SK-N-SH (cell line): ENCODE measurements around the gene CUX1. TPM values are rescaled to one million over a fixed set of nuclear protein-coding genes. Genes with fewer than 3 reads are reported as not detected.
"Not testable (repeated sequence)": the region's sequence is repeated elsewhere in the genome, so short reads cannot be mapped to it uniquely, and the experiment has no call there.

ENCODE experiments used
- CTCF ChIA-PET: fragments of 300-600, 350-600 bp; formaldehyde crosslinking; extraction: SDS; loops from one replicate; lab custom pipeline; 2021; lab: Yijun Ruan, JAX
- POLR2A ChIA-PET: fragments of 350-600 bp; sonication (Branson Sonifier 250); formaldehyde crosslinking; extraction: SDS; loops from one replicate; lab custom pipeline; 2020; ENCODE audit warnings: antibody characterized with exemption, inconsistent platforms; lab: Yijun Ruan, JAX
- DNase-seq: peaks from one replicate; pipeline ENCODE4 v3.0.0; 2012
- H2AFZ ChIP-seq: fragments of 200-600 bp; sonication (generic); 2 replicates; pipeline ENCODE4 v1.8.1; 2016; ENCODE audit warnings: antibody characterized with exemption, mild to moderate bottlenecking, low read depth
- H3F3A ChIP-seq: fragments of 200-600 bp; sonication (generic); replicated peaks from 2 replicates; pipeline ENCODE3; 2016; ENCODE audit warnings: antibody characterized with exemption, mild to moderate bottlenecking; ENCODE audit not compliant: insufficient read depth
- H3K27ac ChIP-seq, 2 experiments: fragments of 200-500 bp in 1 of 2; fragments of 200-600 bp in 1 of 2; sonication (Bioruptor generic) in 1 of 2; sonication (generic), shearing (Covaris generic) in 1 of 2; 2 replicates each; pipeline versions ENCODE4 v1.5.1 to v1.6.1; 2014 to 2016; ENCODE audit warnings: low read depth in 2 of 2, inconsistent platforms in 1 of 2, low read length in 1 of 2, mild to moderate bottlenecking in 1 of 2, mixed read lengths in 1 of 2
- H3K27me3 ChIP-seq: fragments of 200-600 bp; sonication (generic), shearing (Covaris generic); 2 replicates; pipeline ENCODE4 v1.6.1; 2016; ENCODE audit warnings: mixed run types; ENCODE audit not compliant: insufficient read depth
- H3K36me3 ChIP-seq, 2 experiments: fragments of 200-500 bp in 1 of 2; fragments of 200-600 bp in 1 of 2; sonication (Bioruptor generic) in 1 of 2; sonication (generic) in 1 of 2; replicated peaks in 1 of 2; 2 replicates each; pipeline versions ENCODE3 to v1.5.1; 2014 to 2016; ENCODE audit warnings: low read length in 1 of 2, mild to moderate bottlenecking in 1 of 2; ENCODE audit not compliant: insufficient read depth in 2 of 2, control insufficient read depth in 1 of 2
- H3K4me1 ChIP-seq, 2 experiments: fragments of 200-500 bp in 1 of 2; fragments of 200-600 bp in 1 of 2; sonication (Bioruptor generic) in 1 of 2; sonication (generic), shearing (Covaris generic) in 1 of 2; 2 replicates each; pipeline versions ENCODE4 v1.5.1 to v1.6.1; 2014 to 2016; ENCODE audit warnings: low read depth in 1 of 2, low read length in 1 of 2, mixed run types in 1 of 2; ENCODE audit not compliant: insufficient read depth in 2 of 2, control insufficient read depth in 1 of 2
- H3K4me2 ChIP-seq: fragments of 200-600 bp; sonication (generic), shearing (Covaris generic); 2 replicates; pipeline ENCODE4 v1.6.1; 2017; ENCODE audit warnings: mixed run types
- H3K4me3 ChIP-seq, 2 experiments: fragments of 200-500 bp in 1 of 2; fragments of 200-600 bp in 1 of 2; sonication (Bioruptor generic) in 1 of 2; sonication (generic), shearing (Covaris generic) in 1 of 2; 2 replicates each; pipeline versions ENCODE4 v1.5.1 to v1.8.1; 2014 to 2016; ENCODE audit warnings: low read depth in 2 of 2, inconsistent platforms in 1 of 2, low read length in 1 of 2, mild to moderate bottlenecking in 1 of 2, mixed read lengths in 1 of 2, moderate library complexity in 1 of 2
- H3K79me2 ChIP-seq: fragments of 200-600 bp; sonication (generic); 2 replicates; pipeline ENCODE4 v1.8.1; 2017; ENCODE audit warnings: mild to moderate bottlenecking; ENCODE audit not compliant: insufficient read depth
- H3K9ac ChIP-seq: fragments of 200-600 bp; sonication (generic); 2 replicates; pipeline ENCODE4 v1.6.1; 2017; ENCODE audit warnings: mixed run types
- H3K9me2 ChIP-seq: fragments of 200-600 bp; sonication (generic); 2 replicates; pipeline ENCODE4 v1.6.1; 2017; ENCODE audit warnings: mixed run types
- H3K9me3 ChIP-seq: fragments of 200-600 bp; sonication (generic); 2 replicates; pipeline ENCODE4 v1.6.1; 2017; ENCODE audit warnings: mixed run types, mild to moderate bottlenecking, moderate library complexity
- H4K20me1 ChIP-seq: fragments of 200-600 bp; sonication (generic); 2 replicates; pipeline ENCODE4 v1.6.1; 2017; ENCODE audit warnings: mild to moderate bottlenecking, mixed run types; ENCODE audit not compliant: insufficient read depth
- FOSL2 ChIP-seq: IDR thresholded peaks from 2 replicates; pipeline ENCODE4 v1.4.0; 2012; ENCODE audit warnings: low read depth, mild to moderate bottlenecking, moderate library complexity, borderline replicate concordance
- JUND ChIP-seq: IDR thresholded peaks from 2 replicates; pipeline ENCODE4 v1.4.0; 2012
- MEF2A ChIP-seq: IDR thresholded peaks from 2 replicates; pipeline ENCODE4 v1.4.0; 2012; ENCODE audit warnings: low read depth, borderline replicate concordance
- NFIC ChIP-seq: IDR thresholded peaks from 2 replicates; pipeline ENCODE4 v1.4.0; 2012; ENCODE audit warnings: borderline replicate concordance
- POLR2AphosphoS5 ChIP-seq: IDR thresholded peaks from 2 replicates; pipeline ENCODE4 v1.6.1; 2012; ENCODE audit warnings: low read depth, low read length
- RAD21 ChIP-seq: IDR thresholded peaks from 2 replicates; pipeline ENCODE4 v1.6.1; 2012; ENCODE audit warnings: mild to moderate bottlenecking, low read length
- RFX5 ChIP-seq: IDR thresholded peaks from 2 replicates; pipeline ENCODE4 v1.6.1; 2012; ENCODE audit warnings: mild to moderate bottlenecking, improper control_type of control experiment, low read length
- RXRA ChIP-seq: IDR thresholded peaks from 2 replicates; pipeline ENCODE4 v1.4.0; 2012; ENCODE audit warnings: low read depth, mild to moderate bottlenecking, borderline replicate concordance
- SMC3 ChIP-seq: IDR thresholded peaks from 2 replicates; pipeline ENCODE4 v1.6.1; 2012; ENCODE audit warnings: low read depth, low read length, improper control_type of control experiment
- TCF12 ChIP-seq: IDR thresholded peaks from 2 replicates; pipeline ENCODE4 v1.4.0; 2012
- WGBS: methylation state at CpG from one replicate; pipeline ENCODE4 v1.1.6; 2017; ENCODE audit warnings: low lambda C conversion rate; 5-methylcytosine and 5-hydroxymethylcytosine counted together
- polyA plus RNA-seq, 3 experiments: library from polyadenylated mRNA; depleted of rRNA; stranded (reverse); fragments of >200 nt; gene quantifications; 2 replicates each; pipeline ENCODE4 v1.2.3, GENCODE V29; 2012
- TF ChIP-seq, protein P1 (sequence below): IDR thresholded peaks from 2 replicates; pipeline ENCODE4 v1.6.1; 2012; ENCODE audit warnings: mild to moderate bottlenecking, low read depth, low read length, moderate library complexity
- TF ChIP-seq, protein P2 (sequence below): fragments of 200-600 bp; sonication (generic); IDR thresholded peaks from 2 replicates; pipeline ENCODE4 v1.6.1; 2017; ENCODE audit warnings: antibody characterized with exemption, mild to moderate bottlenecking, moderate library complexity
- TF ChIP-seq, protein P3 (sequence below): fragments of 150-350 bp; IDR thresholded peaks from 2 replicates; pipeline ENCODE4 v1.6.1; 2016; ENCODE audit warnings: mild to moderate bottlenecking, low read depth, low read length
- TF ChIP-seq, protein P4 (sequence below): fragments of 150-350 bp; IDR thresholded peaks from 2 replicates; pipeline ENCODE4 v1.6.1; 2017; ENCODE audit warnings: antibody characterized with exemption, low read length, low read depth, borderline replicate concordance

The CUX1 gene
- polyA plus RNA-seq, 1 of the 3 experiments (the other 2 are of a cell fraction), result 68.6 TPM

DNA sequence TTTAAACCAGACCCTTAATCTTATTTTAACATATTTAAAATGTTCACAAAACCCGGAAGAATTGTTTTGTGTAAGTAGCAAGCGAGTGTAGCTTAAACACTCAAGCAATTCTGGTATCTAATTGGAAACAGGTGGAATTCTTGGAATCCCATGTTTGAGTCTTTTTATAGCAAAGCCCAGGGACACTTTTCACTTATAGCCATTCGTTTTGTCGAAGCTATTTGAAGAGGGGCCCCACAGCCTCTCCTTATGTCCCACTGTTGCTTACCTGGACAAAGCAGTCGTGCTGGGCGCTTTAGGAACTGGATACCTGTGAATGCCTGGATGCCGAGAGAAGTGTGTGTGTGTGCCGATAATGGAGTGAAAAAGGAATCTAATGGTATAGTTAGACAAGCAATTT lies 3.3 kb downstream of the CUX1 start:
- H4K20me1 ChIP-seq, result peaks cover 75% of the 10 kb centered on the region
- no peak for DNase-seq
- H3K9me3 ChIP-seq, result no peaks in the 10 kb centered on the region
- H3K79me2 ChIP-seq, result peaks cover 88% of the 10 kb centered on the region
- no peak overlapping the region for H3K9ac ChIP-seq
- peaks cover 7% of the 10 kb centered on the region for H3F3A ChIP-seq
- CTCF ChIA-PET, result interaction anchor here (0.7 to 5.7 kb wide), 8 partner anchors 9 to 451 kb away, joined by 3 to 36 read pairs (median 4); no protein-coding TSS in a partner anchor
- peak overlapping the region in 1 of 2 experiments; percentile 31; a peak in 1 of 4 replicates for H3K27ac ChIP-seq
- POLR2A ChIA-PET, result no interaction called here
- no peaks in the 10 kb centered on the region for H3K36me3 ChIP-seq
- no peaks in the 10 kb centered on the region for H3K9me2 ChIP-seq
- H3K27me3 ChIP-seq, result no peaks in the 10 kb centered on the region
- 57% methylated on average over 8 of the region's 8 CpGs for WGBS
- no peak overlapping the region for H2AFZ ChIP-seq
- H3K4me2 ChIP-seq, result peak overlapping the region; percentile 26; the same call in 1 of the 2 replicates
- peaks cover 18 to 42% of the 10 kb centered on the region in 2 experiments; a peak in 3 of 4 replicates for H3K4me1 ChIP-seq
- H3K4me3 ChIP-seq, result no peak overlapping the region
- peak; percentile 90 for TF ChIP-seq TCF12
- TF ChIP-seq RXRA, result no peak
- no peak for TF ChIP-seq RAD21
- TF ChIP-seq, protein P1, sequence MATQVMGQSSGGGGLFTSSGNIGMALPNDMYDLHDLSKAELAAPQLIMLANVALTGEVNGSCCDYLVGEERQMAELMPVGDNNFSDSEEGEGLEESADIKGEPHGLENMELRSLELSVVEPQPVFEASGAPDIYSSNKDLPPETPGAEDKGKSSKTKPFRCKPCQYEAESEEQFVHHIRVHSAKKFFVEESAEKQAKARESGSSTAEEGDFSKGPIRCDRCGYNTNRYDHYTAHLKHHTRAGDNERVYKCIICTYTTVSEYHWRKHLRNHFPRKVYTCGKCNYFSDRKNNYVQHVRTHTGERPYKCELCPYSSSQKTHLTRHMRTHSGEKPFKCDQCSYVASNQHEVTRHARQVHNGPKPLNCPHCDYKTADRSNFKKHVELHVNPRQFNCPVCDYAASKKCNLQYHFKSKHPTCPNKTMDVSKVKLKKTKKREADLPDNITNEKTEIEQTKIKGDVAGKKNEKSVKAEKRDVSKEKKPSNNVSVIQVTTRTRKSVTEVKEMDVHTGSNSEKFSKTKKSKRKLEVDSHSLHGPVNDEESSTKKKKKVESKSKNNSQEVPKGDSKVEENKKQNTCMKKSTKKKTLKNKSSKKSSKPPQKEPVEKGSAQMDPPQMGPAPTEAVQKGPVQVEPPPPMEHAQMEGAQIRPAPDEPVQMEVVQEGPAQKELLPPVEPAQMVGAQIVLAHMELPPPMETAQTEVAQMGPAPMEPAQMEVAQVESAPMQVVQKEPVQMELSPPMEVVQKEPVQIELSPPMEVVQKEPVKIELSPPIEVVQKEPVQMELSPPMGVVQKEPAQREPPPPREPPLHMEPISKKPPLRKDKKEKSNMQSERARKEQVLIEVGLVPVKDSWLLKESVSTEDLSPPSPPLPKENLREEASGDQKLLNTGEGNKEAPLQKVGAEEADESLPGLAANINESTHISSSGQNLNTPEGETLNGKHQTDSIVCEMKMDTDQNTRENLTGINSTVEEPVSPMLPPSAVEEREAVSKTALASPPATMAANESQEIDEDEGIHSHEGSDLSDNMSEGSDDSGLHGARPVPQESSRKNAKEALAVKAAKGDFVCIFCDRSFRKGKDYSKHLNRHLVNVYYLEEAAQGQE, result no peak
- no peak for TF ChIP-seq SMC3

DNA sequence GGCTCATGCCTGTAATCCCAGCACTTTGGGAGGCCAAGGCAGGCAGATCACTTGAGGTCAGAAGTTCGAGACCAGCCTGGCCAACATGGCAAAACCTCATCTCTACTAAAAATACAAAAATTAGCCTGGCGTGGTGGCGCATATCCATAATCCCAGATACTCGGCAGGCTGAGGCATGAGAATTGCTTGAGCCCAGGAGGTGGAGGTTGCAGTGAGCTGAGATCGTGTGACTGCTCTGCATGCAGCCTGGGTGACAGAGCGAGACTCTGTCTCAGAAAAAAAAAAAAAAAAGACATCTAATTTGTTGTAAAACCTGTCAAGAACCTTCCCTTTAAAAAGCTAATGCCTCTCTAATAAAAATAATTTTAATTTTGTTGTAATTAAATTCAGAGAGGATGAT lies 5.2 kb downstream of the CUX1 start:
- H3K9me3 ChIP-seq, H2AFZ ChIP-seq, H3K27me3 ChIP-seq, H3K9me2 ChIP-seq, DNase-seq, H3K4me2 ChIP-seq, H3K36me3 ChIP-seq, POLR2A ChIA-PET, H3K4me3 ChIP-seq, H3K9ac ChIP-seq, H3K27ac ChIP-seq, H3F3A ChIP-seq: not testable (repeated sequence)
- Histone ChIP-seq H4K20me1 (peaks cover 92% of the 10 kb centered on the region), H3K79me2 (peaks cover 100% of the 10 kb centered on the region), H3K4me1 (peaks cover 18 to 39% of the 10 kb centered on the region in 2 experiments; a peak in 3 of 4 replicates)
- CTCF ChIA-PET, result interaction anchor here (0.7 to 5.7 kb wide), 5 partner anchors 8 to 430 kb away, joined by 3 to 36 read pairs (median 4); no protein-coding TSS in a partner anchor
- 96% methylated on average over 6 of the region's 6 CpGs for WGBS

DNA sequence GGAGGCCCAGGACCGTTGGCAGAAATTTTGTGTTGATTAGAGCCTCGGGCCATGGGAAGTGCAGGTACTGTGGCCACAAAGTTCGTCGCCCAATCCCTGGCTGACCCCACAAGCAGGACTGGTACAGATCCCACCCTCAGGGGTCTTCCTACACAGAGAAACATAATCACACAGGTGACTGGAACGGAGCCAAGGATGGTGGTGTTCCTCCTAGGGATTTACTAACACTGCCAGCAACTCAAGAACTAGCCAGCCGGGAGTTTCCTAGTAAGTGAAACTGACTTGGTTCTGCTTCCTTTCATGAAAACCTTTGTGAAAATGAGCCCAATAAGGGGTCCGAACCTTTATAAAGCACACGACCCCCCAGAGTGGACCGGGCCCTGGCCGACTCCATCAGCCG lies 5.7 kb downstream of the CUX1 start:
- H2AFZ ChIP-seq, result no peak overlapping the region
- H3K79me2 ChIP-seq, result peaks cover 100% of the 10 kb centered on the region
- no peak overlapping the region for H3K9ac ChIP-seq
- peaks cover 90% of the 10 kb centered on the region for H4K20me1 ChIP-seq
- no peaks in the 10 kb centered on the region for H3K36me3 ChIP-seq
- no peaks in the 10 kb centered on the region for H3K9me2 ChIP-seq
- peaks cover 18 to 35% of the 10 kb centered on the region in 2 experiments; a peak in 3 of 4 replicates for H3K4me1 ChIP-seq
- no peak overlapping the region for H3K4me2 ChIP-seq
- CTCF ChIA-PET, result interaction anchor here (0.7 to 3.4 kb wide), 5 partner anchors 9 to 450 kb away, joined by 3 to 16 read pairs (median 4); no protein-coding TSS in a partner anchor
- WGBS, result 94% methylated on average over 11 of the region's 11 CpGs
- no peaks in the 10 kb centered on the region for H3K27me3 ChIP-seq
- no peak overlapping the region for H3K27ac ChIP-seq
- POLR2A ChIA-PET, result no interaction called here
- DNase-seq, result no peak
- H3K4me3 ChIP-seq, result no peak overlapping the region
- no peaks in the 10 kb centered on the region for H3K9me3 ChIP-seq
- peaks cover 7% of the 10 kb centered on the region for H3F3A ChIP-seq
- TF ChIP-seq, protein P2, sequence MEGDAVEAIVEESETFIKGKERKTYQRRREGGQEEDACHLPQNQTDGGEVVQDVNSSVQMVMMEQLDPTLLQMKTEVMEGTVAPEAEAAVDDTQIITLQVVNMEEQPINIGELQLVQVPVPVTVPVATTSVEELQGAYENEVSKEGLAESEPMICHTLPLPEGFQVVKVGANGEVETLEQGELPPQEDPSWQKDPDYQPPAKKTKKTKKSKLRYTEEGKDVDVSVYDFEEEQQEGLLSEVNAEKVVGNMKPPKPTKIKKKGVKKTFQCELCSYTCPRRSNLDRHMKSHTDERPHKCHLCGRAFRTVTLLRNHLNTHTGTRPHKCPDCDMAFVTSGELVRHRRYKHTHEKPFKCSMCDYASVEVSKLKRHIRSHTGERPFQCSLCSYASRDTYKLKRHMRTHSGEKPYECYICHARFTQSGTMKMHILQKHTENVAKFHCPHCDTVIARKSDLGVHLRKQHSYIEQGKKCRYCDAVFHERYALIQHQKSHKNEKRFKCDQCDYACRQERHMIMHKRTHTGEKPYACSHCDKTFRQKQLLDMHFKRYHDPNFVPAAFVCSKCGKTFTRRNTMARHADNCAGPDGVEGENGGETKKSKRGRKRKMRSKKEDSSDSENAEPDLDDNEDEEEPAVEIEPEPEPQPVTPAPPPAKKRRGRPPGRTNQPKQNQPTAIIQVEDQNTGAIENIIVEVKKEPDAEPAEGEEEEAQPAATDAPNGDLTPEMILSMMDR, result no peak
- TF ChIP-seq FOSL2, result no peak
- TF ChIP-seq, protein P3, sequence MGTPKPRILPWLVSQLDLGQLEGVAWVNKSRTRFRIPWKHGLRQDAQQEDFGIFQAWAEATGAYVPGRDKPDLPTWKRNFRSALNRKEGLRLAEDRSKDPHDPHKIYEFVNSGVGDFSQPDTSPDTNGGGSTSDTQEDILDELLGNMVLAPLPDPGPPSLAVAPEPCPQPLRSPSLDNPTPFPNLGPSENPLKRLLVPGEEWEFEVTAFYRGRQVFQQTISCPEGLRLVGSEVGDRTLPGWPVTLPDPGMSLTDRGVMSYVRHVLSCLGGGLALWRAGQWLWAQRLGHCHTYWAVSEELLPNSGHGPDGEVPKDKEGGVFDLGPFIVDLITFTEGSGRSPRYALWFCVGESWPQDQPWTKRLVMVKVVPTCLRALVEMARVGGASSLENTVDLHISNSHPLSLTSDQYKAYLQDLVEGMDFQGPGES, result no peak
- no peak for TF ChIP-seq POLR2AphosphoS5
- TF ChIP-seq MEF2A, result no peak
- TF ChIP-seq NFIC, result no peak
- TF ChIP-seq RFX5, result no peak
- no peak for TF ChIP-seq JUND
- TF ChIP-seq, protein P4, sequence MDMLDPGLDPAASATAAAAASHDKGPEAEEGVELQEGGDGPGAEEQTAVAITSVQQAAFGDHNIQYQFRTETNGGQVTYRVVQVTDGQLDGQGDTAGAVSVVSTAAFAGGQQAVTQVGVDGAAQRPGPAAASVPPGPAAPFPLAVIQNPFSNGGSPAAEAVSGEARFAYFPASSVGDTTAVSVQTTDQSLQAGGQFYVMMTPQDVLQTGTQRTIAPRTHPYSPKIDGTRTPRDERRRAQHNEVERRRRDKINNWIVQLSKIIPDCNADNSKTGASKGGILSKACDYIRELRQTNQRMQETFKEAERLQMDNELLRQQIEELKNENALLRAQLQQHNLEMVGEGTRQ, result no peak
